Stomach (tissue), 4 donors: Measurements from ENCODE around the gene PELO.

Experiments used
- CTCF ChIP-seq, 7 experiments: fragments of 450-650 bp in 4 of 7; fragments of 200-600 bp in 3 of 7; sonication (generic) in 3 of 7; IDR thresholded peaks; one replicate each; pipeline ENCODE4 v1.5.1; 2016 to 2019; ENCODE audit warnings: antibody characterized with exemption in 7 of 7, control low read depth in 2 of 7, mild to moderate bottlenecking in 1 of 7
- EP300 ChIP-seq: sonication (generic); formaldehyde crosslinking; IDR thresholded peaks from one replicate; pipeline ENCODE4 v1.6.1; 2017; ENCODE audit warnings: antibody characterized with exemption
- POLR2A ChIP-seq, 4 donors: fragments of 450-650 bp; IDR thresholded peaks; one replicate each; pipeline ENCODE4 v1.6.1; 2016; ENCODE audit warnings: antibody characterized with exemption in 4 of 4, control low read depth in 2 of 4, mild to moderate bottlenecking in 1 of 4, moderate library complexity in 1 of 4

- TF ChIP-seq POLR2A (IDR thresholded peaks at IDR 0.05) (no peak), CTCF (IDR thresholded peaks at IDR 0.05) (no peak), EP300 (no peak)
Measured at GRCh38 chr5:52824827-52825226, 37.1 kb downstream of the PELO start.
